NOMO-1 treated with dmso at 0.1 percent for 144 hours (cell line): ENCODE measurements around the gene SF3B3.
"Not testable (repeated sequence)": the region's sequence is repeated elsewhere in the genome, so short reads cannot be mapped to it uniquely, and the experiment has no call there.

Experiments used
- DNase-seq: peaks from one replicate; lab custom pipeline; 2025; ENCODE audit not compliant: unreplicated experiment; lab: John Stamatoyannopoulos, UW

Gene SF3B3

GRCh38 chr16:70588565-70588964 is 64.9 kb downstream of the SF3B3 start:
- no peak for DNase-seq

GRCh38 chr16:70589416-70589815 is 65.8 kb downstream of the SF3B3 start:
- DNase-seq, result not testable (repeated sequence)

GRCh38 chr16:70589998-70590471 is 66.4 kb downstream of the SF3B3 start:
- DNase-seq, result no peak

GRCh38 chr16:70590722-70591415 is 67.3 kb downstream of the SF3B3 start:
- DNase-seq, result no peak

- DNase-seq, result no peak
Measured at GRCh38 chr16:70591615-70592014, 68.0 kb downstream of the SF3B3 start.

GRCh38 chr16:70592106-70592571 is 68.5 kb downstream of the SF3B3 start:
- DNase-seq, result no peak

- no peak for DNase-seq
Measured at GRCh38 chr16:70593544-70593943, 69.9 kb downstream of the SF3B3 start.

- no peak for DNase-seq
Measured at GRCh38 chr16:70594569-70594968, 71.0 kb downstream of the SF3B3 start.

- DNase-seq, result no peak
Measured at GRCh38 chr16:70597135-70597835, 73.7 kb downstream of the SF3B3 start.

- DNase-seq, result no peak
Measured at GRCh38 chr16:70598937-70599503, 75.4 kb downstream of the SF3B3 start.

- DNase-seq, result no peak
Measured at GRCh38 chr16:70600730-70601129, 77.1 kb downstream of the SF3B3 start.

- no peak for DNase-seq
Measured at GRCh38 chr16:70601576-70602575, 78.3 kb downstream of the SF3B3 start.

- DNase-seq, result no peak
Measured at GRCh38 chr16:70602831-70603230, 79.2 kb downstream of the SF3B3 start.

GRCh38 chr16:70604407-70605282 is 81.0 kb downstream of the SF3B3 start:
- no peak for DNase-seq

GRCh38 chr16:70605283-70605657 is 81.7 kb downstream of the SF3B3 start:
- no peak for DNase-seq

GRCh38 chr16:70608521-70608920 is 84.9 kb downstream of the SF3B3 start:
- DNase-seq, result no peak

- no peak for DNase-seq
Measured at GRCh38 chr16:70610273-70611223, 86.9 kb downstream of the SF3B3 start.

GRCh38 chr16:70611224-70611598 is 87.6 kb downstream of the SF3B3 start:
- no peak for DNase-seq

GRCh38 chr16:70611785-70612303 is 88.2 kb downstream of the SF3B3 start:
- no peak for DNase-seq
